Astrocyte of the spinal cord (primary cell): ENCODE measurements around the gene CARNS1.

Source experiments
- DNase-seq: peaks from one replicate; pipeline ENCODE4 v3.0.0; 2011; ENCODE audit warnings: low read depth, low spot score
- H3K4me3 ChIP-seq: 2 replicates; pipeline ENCODE4 v1.5.1; 2011; ENCODE audit warnings: low read depth, mild to moderate bottlenecking, low read length, moderate library complexity
- in situ Hi-C: cut with HindIII; loops from 2 replicates; pipeline ENCODE4 v1.10.0; 2017; ENCODE audit warnings: low sequenced_read_pairs
- TF ChIP-seq, protein P1 (sequence below): IDR thresholded peaks from 2 replicates; pipeline ENCODE4 v1.5.1; 2012; ENCODE audit warnings: low read depth, mild to moderate bottlenecking, low read length, inconsistent platforms

CARNS1 gene

DNA sequence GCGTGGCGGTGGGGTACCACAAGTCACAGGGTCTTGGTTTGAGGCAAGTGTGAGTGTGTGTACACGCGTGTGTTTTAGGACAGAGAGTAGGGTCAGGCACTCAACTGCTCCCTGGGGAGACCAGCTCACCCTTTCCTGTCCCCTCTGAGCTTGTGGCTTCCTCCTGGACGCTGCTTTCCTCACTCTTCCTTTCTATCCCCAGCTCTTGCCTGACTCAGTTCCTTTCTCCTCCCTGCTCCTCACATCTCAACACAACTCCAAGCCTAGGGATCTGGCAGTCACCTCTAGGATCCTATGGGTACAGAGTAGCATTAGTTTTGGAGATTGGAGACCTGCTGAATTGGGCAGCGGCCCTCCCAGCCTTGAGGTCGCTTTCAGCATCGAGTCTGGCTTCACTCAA lies 46.2 kb upstream of the CARNS1 start:
- TF ChIP-seq, protein P1, sequence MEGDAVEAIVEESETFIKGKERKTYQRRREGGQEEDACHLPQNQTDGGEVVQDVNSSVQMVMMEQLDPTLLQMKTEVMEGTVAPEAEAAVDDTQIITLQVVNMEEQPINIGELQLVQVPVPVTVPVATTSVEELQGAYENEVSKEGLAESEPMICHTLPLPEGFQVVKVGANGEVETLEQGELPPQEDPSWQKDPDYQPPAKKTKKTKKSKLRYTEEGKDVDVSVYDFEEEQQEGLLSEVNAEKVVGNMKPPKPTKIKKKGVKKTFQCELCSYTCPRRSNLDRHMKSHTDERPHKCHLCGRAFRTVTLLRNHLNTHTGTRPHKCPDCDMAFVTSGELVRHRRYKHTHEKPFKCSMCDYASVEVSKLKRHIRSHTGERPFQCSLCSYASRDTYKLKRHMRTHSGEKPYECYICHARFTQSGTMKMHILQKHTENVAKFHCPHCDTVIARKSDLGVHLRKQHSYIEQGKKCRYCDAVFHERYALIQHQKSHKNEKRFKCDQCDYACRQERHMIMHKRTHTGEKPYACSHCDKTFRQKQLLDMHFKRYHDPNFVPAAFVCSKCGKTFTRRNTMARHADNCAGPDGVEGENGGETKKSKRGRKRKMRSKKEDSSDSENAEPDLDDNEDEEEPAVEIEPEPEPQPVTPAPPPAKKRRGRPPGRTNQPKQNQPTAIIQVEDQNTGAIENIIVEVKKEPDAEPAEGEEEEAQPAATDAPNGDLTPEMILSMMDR = no peak
- H3K4me3 ChIP-seq = no peak overlapping the region
- in situ Hi-C loops = no loop called here
- no peak for DNase-seq

DNA sequence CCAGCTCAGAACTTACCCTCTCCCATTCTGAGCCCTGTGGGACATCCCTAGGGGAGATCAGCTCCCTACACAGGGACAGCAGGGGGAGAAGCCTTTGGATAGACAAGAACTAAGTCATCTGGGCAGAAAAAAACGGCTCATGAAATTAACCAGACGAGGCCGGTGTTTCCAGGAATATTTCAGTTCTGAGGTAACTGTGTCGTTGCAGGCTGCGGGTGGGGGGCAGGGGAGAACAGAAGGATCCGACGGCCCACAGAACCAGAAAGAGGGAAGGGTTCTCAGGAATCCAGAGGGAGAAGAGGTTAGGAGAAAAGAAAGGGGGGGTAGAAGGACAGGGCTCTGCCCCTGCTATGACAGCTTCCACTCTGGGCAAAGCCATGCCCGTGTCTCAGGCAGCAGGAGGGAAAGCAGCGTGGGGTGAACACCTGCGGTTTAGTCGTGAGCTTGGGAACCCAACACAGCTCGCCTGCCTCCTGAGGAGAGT lies 45.6 kb upstream of the CARNS1 start:
- in situ Hi-C loops = no loop called here
- peak; percentile 54 for DNase-seq
- TF ChIP-seq, protein P1 = no peak
- no peak overlapping the region for H3K4me3 ChIP-seq

DNA sequence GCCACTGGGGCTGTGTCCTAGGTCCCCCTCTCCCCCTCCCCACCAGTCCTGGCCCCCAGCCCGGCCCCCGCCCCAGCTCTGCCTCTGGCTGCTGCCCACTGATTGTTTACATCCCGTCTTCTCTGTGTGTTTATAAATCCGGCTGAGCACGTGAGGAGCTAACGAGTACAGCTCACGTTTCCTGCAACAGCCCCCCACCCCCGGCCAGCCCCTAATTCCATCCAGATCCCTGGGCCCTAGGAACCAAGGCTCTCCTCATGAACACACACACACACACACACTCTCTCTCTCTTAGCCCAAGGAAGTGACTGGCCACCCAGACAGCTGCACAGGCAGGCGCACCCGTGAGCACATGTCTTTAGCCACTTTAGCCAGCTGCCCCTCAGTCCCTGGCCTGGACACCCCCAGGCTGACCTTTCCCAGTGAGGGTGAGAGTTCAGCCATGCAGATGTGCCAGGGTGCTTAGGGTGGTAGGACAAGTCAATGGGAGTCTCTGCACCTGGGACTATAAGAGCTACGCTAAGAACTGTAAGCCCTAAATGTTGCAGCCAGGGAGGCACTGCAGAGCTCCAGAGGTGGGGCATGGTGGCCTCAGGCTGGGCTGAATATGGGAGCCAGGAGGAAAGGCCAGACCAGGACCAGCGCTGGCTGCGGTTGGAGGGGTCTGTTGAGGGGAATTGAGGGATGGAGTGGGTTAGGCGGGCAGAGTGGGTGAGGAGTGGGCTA lies 45.0 kb upstream of the CARNS1 start:
- no peak for DNase-seq
- H3K4me3 ChIP-seq = no peak overlapping the region
- TF ChIP-seq, protein P1 = no peak
- in situ Hi-C loops = no loop called here

DNA sequence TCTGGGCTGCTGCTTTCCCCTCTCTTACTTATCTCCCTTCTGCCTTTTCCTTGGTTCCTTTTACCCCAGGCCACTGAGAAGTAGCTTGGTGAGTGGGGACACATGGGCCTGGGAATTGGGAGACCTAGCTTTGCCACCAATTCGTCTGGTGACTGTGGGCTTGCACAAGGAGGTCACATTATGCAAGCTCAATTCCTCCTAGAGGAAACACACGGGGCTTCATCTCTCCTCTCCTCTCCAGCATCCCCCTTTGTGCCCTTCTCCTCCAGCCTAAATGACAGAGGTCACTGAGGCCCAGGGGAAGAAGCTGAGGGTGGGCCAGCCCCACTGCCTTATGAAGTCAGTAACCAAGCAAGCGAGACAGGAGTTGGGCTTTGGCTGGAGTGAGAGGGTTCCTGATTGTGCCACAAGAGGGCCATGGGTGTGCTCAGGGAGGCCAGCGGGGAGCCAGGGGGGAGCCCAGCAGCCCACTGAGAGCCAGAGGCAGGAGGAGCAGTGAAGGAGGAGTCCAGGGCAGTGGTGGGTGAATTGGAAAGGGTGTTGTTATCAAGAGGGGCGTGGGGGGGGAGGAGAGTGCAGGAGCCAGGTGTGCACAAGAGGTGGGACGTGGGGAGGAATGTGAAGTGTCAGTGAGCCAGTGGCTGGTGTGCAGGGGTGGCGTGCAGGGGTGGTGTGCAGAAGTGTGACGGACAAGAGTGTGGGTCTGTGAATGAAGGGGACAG lies 44.1 kb upstream of the CARNS1 start:
- peak; percentile 42 for DNase-seq
- in situ Hi-C loops = no loop called here
- peak overlapping the region; percentile 55 for H3K4me3 ChIP-seq
- TF ChIP-seq, protein P1 = peak; percentile 65

DNA sequence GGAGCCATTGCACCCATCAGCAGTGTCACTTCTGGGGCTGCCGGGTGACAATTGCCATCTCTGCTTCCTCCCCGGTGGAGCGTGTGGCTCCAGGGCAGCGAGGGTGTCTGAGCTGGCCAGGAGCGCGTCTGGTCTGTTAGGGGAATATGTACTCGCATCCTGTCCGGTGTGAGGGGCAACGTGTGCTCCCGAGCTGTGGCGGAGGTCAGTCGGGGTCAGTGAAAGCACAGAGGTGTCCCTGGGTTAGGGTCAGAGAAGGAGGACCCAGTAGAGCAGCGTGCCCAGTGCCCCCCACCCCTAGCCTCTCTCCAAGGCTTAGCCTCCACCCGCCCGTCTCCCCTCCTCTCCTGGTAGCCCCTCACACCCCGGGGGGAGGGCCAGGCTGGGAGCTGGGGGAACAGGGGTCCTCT lies 43.6 kb upstream of the CARNS1 start:
- TF ChIP-seq, protein P1 = no peak
- H3K4me3 ChIP-seq = peak overlapping the region; percentile 55
- in situ Hi-C loops = no loop called here
- DNase-seq = no peak

DNA sequence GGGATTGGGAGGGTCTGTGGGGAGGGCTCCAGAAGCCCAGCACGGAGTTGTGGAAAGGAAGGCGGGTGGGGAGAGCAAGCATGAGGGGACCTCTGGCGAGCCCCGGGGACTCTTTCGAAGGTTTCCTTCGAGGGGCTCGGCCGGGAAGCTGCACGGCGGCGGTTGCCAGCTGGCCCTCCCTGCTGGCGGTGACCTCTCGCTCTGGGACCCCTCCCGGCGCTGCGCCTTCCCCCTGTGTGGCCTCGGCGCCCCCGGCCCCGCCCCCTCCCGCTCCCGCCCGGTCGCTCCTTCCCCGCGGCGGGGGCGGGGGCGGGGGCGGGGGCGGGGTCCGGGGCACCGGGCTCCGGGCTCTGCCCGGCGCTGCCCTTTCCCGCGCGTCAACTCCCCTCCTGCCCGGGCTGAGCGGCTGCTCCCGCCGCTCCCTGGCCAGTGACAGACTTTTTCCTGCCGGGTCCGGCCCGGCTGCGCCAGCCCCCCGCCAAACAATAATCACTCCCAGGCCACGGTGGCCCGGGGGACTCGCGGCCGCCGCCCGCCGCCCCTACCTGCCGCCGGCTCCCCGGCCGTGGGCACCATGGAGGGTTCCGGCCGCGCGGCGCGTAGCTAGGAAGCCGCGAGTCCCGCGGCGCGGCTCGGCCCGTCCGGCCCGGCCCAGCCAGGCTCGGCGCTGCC lies 43.0 kb upstream of the CARNS1 start:
- H3K4me3 ChIP-seq = peak overlapping the region; percentile 55
- TF ChIP-seq, protein P1 = no peak
- in situ Hi-C loops = no loop called here
- DNase-seq = no peak
